GM12874 (cell line): ENCODE measurements around the gene CYP46A1.

ENCODE experiments used
- TF ChIP-seq, protein P1 (sequence below): IDR thresholded peaks from 2 replicates; pipeline ENCODE4 v1.5.1; 2011; ENCODE audit warnings: low read depth, mild to moderate bottlenecking, control low read depth, low read length, moderate library complexity; ENCODE audit not compliant: insufficient read depth

The CYP46A1 gene

GRCh38 chr14:99683619-99684409 is at the start of gene CYP46A1:
TSS of gene CYP46A1 (plus strand) at chr14:99684298. CDS start at chr14:99684418, 120 bp downstream.
- TF ChIP-seq, protein P1, sequence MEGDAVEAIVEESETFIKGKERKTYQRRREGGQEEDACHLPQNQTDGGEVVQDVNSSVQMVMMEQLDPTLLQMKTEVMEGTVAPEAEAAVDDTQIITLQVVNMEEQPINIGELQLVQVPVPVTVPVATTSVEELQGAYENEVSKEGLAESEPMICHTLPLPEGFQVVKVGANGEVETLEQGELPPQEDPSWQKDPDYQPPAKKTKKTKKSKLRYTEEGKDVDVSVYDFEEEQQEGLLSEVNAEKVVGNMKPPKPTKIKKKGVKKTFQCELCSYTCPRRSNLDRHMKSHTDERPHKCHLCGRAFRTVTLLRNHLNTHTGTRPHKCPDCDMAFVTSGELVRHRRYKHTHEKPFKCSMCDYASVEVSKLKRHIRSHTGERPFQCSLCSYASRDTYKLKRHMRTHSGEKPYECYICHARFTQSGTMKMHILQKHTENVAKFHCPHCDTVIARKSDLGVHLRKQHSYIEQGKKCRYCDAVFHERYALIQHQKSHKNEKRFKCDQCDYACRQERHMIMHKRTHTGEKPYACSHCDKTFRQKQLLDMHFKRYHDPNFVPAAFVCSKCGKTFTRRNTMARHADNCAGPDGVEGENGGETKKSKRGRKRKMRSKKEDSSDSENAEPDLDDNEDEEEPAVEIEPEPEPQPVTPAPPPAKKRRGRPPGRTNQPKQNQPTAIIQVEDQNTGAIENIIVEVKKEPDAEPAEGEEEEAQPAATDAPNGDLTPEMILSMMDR: no peak

DNA sequence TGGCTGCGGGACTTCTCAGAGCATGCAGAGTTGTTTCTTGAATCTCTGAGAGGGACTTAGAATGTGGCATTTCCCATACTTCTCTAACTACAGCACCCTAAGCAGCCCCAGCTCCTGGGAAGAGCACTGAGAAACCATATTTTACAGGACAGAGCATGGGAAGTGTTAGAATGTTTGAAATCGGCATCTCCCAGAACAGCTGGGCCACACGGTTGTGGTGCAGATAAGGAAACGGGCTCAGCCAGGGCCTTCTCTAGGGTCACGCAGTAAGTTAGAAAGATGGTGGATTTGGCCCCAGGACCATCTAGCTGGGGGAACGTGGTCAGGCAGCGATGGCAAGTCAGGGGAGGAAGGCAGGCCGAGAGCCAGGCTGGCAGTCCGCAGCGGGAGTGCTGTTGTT is 49.7 kb upstream of the CYP46A1 start:
- TF ChIP-seq, protein P1: no peak

DNA sequence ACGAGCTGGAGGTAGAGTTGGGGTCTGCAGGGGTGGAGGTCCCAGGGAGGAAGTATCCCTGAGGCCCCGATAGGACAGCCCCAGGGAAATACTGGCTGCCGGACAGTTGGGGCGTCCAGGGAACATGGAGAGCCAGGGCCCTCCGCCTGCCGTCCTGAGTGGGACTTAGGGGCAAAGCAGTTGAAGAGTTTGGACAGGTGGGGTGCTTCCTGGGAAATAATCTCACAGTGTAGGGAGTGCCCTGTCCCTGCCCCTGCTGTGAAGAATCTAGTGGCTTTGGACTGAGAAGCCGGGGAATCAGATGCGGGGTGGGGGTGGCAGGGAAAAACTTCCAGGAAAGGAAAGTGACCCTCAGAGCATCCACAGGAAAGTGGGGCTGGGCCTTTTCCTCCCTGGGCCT is 49.0 kb upstream of the CYP46A1 start:
- TF ChIP-seq, protein P1: no peak

DNA sequence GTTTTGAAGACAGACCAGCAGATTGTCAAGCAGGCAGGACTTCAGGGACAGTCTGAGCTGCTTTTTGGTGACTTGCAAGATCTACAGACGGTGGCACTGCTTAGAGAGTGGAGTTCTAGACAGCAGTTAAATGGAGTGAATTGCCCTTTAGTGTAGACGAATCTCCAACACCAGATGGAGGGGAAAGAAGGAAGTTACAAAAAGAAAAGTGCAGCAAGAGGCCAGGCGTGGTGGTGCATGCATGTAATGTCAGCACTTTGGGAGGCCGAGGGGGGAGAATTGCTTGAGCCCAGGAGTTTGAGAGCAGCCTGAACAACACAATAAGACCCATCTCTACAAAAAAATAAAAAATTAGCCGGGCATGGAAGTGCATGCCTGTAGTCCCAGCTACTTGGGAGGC is 47.6 kb upstream of the CYP46A1 start:
- TF ChIP-seq, protein P1: no peak

GRCh38 chr14:99637624-99638023 is 46.5 kb upstream of the CYP46A1 start:
- TF ChIP-seq, protein P1: no peak

DNA sequence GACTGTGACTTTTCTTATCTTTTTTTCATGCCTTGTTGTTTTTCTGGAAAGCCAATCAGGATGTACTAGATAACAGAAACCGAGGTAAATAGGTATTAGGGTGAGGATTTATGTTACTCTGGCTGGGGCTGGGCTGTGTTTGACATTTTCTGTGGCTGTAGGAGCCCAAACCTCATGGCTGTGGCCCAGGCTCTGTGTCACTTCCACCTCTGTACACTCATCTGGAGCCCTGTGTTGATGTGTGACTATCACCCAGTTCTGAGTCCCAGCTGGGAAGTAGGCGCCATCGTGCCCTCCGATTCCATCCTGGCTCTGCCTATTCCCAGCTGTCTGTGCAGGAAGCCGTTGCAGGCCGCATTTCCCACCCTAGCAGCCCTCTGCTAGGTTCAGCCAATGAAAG is 40.8 kb upstream of the CYP46A1 start:
- TF ChIP-seq, protein P1: no peak

DNA sequence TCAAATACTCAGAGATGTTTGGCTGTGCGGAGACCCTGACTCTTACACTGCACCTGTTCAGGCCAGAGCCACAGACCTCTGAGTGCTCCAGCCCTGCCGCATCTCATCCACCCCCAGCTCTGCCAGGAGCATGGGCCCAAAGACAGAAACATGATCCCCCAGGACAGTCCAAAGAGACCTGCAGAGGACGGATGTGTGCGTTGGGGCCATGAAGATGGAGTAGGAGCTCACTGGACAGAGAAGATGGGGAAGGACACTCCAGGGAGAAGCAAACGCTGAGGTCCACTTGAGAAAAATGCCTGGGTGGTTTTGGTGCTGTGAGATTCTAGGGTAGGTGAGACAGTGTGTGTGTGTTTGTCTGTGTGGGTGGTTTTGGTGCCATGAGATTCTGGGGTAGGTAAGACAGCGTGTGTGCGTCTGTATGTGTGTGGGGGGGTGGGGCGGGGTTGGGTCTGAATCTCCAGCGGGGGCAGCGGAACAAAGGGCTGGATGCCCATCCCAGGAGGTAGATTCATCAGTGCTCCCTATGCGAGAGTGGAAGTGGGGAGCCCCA is 40.0 kb upstream of the CYP46A1 start:
- TF ChIP-seq, protein P1: no peak
